Measurements from ENCODE around the gene EMID1.

GRCh38 chr22:29158546-29158945 lies 47.1 kb upstream of the EMID1 start:
- TF ChIP-seq, protein P1, sequence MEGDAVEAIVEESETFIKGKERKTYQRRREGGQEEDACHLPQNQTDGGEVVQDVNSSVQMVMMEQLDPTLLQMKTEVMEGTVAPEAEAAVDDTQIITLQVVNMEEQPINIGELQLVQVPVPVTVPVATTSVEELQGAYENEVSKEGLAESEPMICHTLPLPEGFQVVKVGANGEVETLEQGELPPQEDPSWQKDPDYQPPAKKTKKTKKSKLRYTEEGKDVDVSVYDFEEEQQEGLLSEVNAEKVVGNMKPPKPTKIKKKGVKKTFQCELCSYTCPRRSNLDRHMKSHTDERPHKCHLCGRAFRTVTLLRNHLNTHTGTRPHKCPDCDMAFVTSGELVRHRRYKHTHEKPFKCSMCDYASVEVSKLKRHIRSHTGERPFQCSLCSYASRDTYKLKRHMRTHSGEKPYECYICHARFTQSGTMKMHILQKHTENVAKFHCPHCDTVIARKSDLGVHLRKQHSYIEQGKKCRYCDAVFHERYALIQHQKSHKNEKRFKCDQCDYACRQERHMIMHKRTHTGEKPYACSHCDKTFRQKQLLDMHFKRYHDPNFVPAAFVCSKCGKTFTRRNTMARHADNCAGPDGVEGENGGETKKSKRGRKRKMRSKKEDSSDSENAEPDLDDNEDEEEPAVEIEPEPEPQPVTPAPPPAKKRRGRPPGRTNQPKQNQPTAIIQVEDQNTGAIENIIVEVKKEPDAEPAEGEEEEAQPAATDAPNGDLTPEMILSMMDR (IDR thresholded peaks at IDR 0.05; ENCODE audit: poor library complexity): no peak
- no peak for TF ChIP-seq EZH2 (IDR thresholded peaks at IDR 0.05; ENCODE audit: borderline replicate concordance)

Measured in hepatocyte (in vitro differentiated cells).